DMS153 treated with DMSO at 0.1 percent for 48 hours (cell line): ENCODE data around the gene KCNH4.

ENCODE experiments used
- DNase-seq: peaks from one replicate; lab custom pipeline; 2025; ENCODE audit not compliant: unreplicated experiment; lab: John Stamatoyannopoulos, UW

The KCNH4 gene

GRCh38 chr17:42120161-42120769 is 60.7 kb downstream of the KCNH4 start:
- DNase-seq = no peak

DNA sequence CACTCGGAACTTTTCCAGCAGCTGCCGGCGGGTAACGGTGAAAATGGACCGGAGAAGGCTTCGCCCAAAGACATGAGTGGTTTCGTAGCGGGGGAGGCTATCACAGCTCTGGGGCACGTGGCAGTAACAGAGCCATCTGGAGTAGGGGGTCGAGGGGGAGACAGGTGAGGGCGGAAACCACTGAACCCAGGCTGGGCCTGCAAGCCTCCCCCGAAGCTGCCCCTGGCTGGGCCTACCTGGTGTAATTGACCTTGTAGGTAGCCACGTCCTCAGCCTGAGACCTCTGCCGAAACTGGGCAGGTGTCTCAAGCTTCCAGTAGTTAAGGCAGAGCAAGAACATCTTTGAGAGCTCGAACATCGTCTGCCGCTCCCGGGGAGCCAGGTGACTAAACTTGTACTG is 61.6 kb downstream of the KCNH4 start:
- no peak for DNase-seq

GRCh38 chr17:42118545-42118944 is 62.4 kb downstream of the KCNH4 start:
- DNase-seq = no peak

DNA sequence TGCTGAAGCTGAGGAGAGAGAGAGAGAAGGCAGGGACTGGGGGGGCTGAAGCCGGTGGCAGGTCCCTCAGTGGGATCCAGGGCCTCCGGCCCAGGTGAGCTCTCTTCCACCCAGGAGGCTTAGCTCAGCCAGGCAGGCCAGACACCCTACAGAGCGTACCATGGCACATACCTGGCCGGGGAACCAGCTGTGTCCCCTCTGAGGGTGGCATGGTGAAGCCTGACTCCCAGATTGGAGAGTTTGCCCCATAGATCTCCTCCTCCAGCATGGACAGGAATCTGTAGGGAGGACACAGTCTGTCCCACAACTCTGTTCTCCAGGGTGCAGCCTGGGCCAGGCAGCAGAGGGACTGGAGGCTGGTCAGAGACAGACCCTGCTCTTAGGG is 62.8 kb downstream of the KCNH4 start:
- no peak for DNase-seq

GRCh38 chr17:42117397-42118125 is 63.4 kb downstream of the KCNH4 start:
- no peak for DNase-seq

- DNase-seq = peak; percentile 62
Observed at GRCh38 chr17:42116705-42117396, 64.1 kb downstream of the KCNH4 start.

DNA sequence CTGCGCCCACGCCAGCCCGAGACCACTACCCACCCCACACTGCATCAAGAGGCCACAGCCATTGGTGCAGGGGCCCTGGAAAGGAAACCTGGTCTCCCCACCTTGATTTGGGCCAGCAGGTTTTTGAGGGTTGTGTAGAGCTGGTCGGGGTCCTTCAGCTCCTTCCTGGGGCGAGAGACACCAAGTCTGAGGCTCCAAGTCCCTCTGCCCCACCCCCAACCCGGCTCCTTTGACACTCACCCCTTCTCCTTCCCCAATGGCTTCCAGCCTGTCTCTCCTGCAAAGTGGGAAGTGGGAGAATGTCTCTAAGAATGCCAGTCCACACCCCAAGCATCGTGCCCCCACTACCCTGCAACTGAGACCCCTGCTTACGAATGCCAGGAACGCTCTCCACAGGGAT is 66.8 kb downstream of the KCNH4 start:
- no peak for DNase-seq

DNA sequence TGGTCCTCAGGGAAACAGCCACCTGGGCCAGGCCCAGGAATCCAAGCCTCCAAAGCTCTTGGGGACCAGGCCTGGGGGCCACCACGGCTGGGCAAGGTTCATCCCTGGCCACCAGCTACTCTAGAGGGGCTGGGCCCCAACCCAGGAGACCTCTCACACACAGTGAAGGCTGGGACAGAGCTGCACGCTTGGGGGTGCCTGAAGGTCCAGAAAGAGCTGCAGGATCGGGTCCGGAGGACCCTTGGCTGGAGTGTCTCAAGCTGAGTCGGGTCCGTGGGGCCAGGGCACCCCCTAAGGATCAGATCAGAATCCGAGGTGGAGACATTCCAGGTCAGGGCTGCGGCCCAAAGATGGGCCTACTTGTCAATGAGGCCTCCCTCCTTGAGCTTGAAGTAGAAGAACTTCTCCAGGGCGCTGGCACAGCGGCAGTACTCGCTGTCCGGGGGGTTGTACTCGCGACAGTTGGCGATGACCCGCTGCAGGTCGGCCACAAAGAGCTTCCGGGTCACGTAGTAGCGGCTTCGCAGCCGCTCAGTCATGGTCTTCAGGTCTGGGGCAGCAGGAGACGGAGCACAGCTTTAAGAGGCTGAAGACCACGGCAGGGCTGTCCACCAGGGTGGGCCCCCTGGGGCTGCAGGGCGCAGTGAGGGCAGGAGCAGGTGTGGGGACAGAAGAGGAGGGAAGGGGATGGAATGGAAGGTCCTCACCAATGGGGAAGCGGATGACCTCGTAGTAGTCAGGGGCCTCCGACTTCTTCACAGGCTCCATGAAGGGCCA is 67.5 kb downstream of the KCNH4 start:
- DNase-seq = no peak

DNA sequence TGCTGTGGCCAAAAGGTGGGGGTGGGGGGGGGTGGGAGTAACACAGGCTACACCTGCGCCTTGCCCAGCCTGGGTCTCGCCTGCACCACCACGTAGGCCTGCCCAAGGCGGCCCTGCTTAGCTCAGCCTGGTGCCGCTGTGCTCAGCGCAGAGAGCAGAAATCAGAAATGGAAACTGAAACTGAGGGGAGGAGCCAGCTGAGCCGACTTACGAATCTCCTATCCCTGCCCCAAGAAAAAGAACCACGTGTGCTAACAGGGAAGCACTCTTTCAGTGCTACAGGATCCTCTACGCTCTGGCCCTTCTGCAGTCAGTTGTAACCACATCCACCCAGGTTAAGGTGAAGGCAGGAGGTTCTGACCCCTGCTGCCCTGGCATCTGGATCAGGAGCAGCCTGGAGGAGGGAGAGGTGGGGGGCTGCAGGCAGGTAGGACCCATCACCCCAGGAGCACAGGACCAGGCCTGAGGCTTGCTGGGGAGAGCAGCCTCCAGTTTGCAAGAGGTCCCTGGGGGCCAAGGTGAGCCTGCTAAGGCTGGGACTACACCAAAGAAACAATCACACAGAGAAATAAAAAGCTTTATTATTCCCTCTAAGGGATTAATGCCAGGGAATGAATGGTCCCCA is 68.3 kb downstream of the KCNH4 start, which contains the start of gene DHX58:
Gene DHX58, minus strand, starts transcription at position 163 of the 625 bp plus-strand sequence. CDS start 822 bp downstream, outside the sequence.
- DNase-seq = peak; percentile 75

GRCh38 chr17:42111871-42112551 is 68.9 kb downstream of the KCNH4 start:
- DNase-seq = peak; percentile 21

DNA sequence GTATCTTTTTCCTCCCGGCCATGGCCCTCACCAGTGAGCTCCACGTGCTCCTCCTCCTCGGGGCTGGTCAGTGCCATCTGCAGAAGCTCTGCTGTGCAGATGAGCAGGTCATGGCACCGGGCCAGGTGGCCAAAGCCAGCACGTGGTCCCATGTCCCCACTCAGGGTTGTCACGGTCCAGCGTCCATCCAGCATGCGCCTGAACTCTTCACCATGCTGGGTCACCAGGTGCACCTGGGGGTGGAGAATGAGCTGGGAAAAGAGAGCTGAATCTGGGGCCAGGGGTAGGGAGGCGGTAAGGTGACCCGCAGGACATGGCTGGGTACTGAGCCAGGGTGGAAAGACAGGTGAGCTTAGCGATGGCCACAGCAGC is 69.7 kb downstream of the KCNH4 start:
- DNase-seq = no peak

- DNase-seq = no peak
Observed at GRCh38 chr17:42110301-42111264, 70.4 kb downstream of the KCNH4 start.

DNA sequence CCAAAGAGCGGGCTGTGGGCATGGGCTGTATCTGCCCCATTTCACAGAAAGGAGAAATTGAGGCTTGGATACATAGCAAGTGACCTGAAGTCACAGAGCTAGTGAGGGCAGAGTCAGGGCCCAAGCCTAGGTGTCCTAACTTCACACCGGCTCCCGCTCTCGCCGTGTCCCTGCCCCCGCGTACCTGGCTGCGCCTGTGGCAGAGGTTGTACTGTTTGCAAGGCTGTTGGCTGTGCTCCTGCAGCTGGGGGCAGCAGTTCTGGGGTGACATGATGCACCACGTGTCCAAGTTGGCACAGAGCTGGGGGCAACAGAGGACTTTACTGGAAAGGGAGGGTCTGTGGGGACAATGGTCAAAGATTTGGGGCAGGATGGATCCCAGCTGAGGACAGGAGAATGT is 71.9 kb downstream of the KCNH4 start:
- DNase-seq = no peak

DNA sequence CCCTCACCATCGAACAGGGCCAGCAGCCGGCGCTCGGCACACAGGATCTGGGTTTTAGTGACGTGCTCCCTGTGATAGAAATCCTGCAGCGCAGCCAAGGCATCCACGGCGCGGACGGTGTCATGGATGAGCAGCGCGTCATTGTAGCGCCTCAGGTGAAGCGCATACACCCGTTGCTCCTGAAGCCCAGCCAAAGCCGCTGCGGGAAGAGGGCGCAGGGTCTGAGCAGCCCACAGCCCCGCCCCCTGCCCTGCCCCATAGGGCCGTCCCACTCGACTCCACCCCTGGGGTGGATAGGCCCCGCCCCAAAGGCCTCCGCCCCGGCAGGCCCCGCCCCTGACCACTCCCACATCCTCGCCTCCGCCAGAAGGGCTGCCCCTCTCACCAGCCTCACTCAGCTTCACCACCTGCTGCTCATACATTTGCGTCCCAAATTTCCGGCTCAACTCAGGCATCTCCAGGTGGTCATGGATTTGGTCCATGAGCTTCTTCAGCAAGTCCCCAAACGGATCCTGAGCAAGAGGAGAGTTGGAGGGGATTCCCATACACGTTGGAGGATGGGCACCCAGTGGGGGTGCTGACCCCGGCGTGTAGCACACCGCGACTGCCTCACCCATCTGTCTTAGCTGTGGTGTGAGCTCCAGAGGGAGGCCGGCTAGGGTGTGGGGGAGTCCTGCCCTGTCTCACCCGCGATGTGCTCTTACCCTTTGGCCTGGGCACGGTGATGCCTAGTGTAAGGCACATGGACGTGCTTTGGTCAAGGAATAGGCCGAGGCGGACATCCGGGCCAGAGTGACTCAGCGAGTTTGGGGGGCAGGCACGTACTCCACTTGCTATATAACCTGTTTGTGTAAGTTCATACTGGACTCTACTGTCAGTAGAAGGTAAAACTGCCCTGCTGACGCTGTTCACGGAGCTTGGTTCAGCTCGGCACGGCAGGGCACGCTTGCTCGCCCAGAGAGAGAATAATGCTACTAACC is 73.1 kb downstream of the KCNH4 start:
- peak; percentile 83 for DNase-seq

GRCh38 chr17:42107124-42107523 is 73.8 kb downstream of the KCNH4 start:
- DNase-seq = no peak
